ENCODE data around the gene SMG6. TPM values are rescaled to one million over a fixed set of nuclear protein-coding genes. Genes with fewer than 3 reads are reported as not detected.

Gene SMG6
- total RNA-seq, 2 donors from 2014 or later: 18.3 to 23.6 TPM

GRCh38 chr17:2051061-2051932 lies 252.3 kb downstream of the SMG6 start:
- H3K36me3 ChIP-seq: no peaks in the 10 kb centered on the region
- intact Hi-C loops (cut with DNase I): loop anchor here (10.0 kb wide), 1 partner anchor 224 kb away; no protein-coding TSS in a partner anchor
- no peak for DNase-seq
- H3K4me1 ChIP-seq: peaks cover 11% of the 10 kb centered on the region
- no peaks in the 10 kb centered on the region for H3K9me3 ChIP-seq
- H3K9ac ChIP-seq (ENCODE audit: low read depth in 2 of 2, low read length in 2 of 2): peak overlapping the region in 1 of 2 donors; percentile 24
- peaks cover 35% of the 10 kb centered on the region for H3K27me3 ChIP-seq
- H3K4me3 ChIP-seq: peak overlapping the region; percentile 60
- H3K27ac ChIP-seq: no peak overlapping the region
- TF ChIP-seq CTCF (IDR thresholded peaks at IDR 0.05): no peak

DNA sequence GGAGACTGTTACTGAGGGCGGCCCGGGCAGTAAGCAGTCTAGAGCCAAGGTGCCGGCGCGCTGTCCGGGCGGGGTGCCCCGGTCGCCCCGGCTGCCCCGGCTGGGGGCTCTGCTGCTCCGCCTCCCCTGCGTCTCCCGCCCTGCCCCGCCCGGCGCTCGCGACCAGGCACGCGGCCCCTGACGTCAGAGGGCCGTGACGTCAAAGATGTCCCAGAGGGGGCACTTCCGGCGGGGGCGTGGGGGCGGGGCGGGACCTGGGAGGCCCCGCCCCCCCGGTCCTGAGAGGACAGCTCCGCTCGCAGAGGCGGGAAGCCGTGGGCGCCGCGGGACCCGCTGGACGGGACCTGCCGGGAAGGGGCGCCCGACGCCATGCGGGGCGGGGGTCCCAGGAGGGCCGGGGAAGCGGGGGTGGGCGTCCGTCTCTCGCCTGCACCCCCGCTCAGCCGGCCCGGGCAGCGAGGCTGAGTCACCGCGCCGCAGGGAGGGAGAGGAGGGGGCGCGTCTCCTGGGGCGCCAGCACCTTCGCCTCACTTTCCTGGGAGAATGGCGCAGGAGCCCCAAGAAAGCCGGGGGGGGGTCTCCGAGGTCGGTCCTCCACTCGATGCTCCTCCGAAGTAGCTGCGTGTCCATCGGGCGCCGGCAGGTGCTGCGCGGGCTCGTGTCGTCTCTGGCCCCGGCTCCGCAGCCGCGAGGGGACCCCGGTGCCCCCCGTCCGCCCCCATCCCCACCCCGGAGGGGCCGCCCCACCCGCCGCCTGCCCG lies 253.1 kb downstream of the SMG6 start:
- DNase-seq: peak; percentile 66
- H3K27ac ChIP-seq: no peak overlapping the region
- peak overlapping the region; percentile 60 for H3K4me3 ChIP-seq
- H3K9ac ChIP-seq (ENCODE audit: low read depth in 2 of 2, low read length in 2 of 2): no peak overlapping the region
- TF ChIP-seq CTCF (IDR thresholded peaks at IDR 0.05): no peak
- intact Hi-C loops (cut with DNase I): loop anchor here (10.0 kb wide), 1 partner anchor 224 kb away; no protein-coding TSS in a partner anchor
- peaks cover 31% of the 10 kb centered on the region for H3K27me3 ChIP-seq
- peaks cover 9% of the 10 kb centered on the region for H3K4me1 ChIP-seq
- no peaks in the 10 kb centered on the region for H3K9me3 ChIP-seq
- H3K36me3 ChIP-seq: no peaks in the 10 kb centered on the region

- Histone ChIP-seq H3K4me1 (peaks cover 9% of the 10 kb centered on the region), H3K27ac (peak overlapping the region; percentile 36), H3K9ac (ENCODE audit: low read depth in 2 of 2, low read length in 2 of 2) (peak overlapping the region; percentile 69 to 73), H3K9me3 (no peaks in the 10 kb centered on the region), H3K36me3 (no peaks in the 10 kb centered on the region), H3K27me3 (peaks cover 29% of the 10 kb centered on the region), H3K4me3 (peak overlapping the region; percentile 83)
- no peak for TF ChIP-seq CTCF (IDR thresholded peaks at IDR 0.05)
- DNase-seq: peak; percentile 90
- intact Hi-C loops (cut with DNase I): loop anchor here (10.0 kb wide), 1 partner anchor 225 kb away; no protein-coding TSS in a partner anchor
Measured at GRCh38 chr17:2049333-2050299, 254.0 kb downstream of the SMG6 start.

- Histone ChIP-seq H3K36me3 (no peaks in the 10 kb centered on the region), H3K27ac (no peak overlapping the region), H3K9me3 (no peaks in the 10 kb centered on the region), H3K27me3 (peaks cover 21% of the 10 kb centered on the region), H3K4me1 (peaks cover 9% of the 10 kb centered on the region), H3K4me3 (peak overlapping the region; percentile 83), H3K9ac (ENCODE audit: low read depth in 2 of 2, low read length in 2 of 2) (no peak overlapping the region)
- intact Hi-C loops (cut with DNase I): no loop called here
- TF ChIP-seq CTCF (IDR thresholded peaks at IDR 0.05): no peak
- no peak for DNase-seq
Measured at GRCh38 chr17:2048805-2049204, 254.8 kb downstream of the SMG6 start.
